HL-60 (cell line): ENCODE data around the gene ZNF862.

ENCODE experiments used
- DNase-seq, 2 experiments: peaks; one replicate each; pipeline ENCODE4 v3.0.0-alpha.2; 2010 to 2020; ENCODE audit warnings: low read depth in 1 of 2, low spot score in 1 of 2
- H3K27ac ChIP-seq: fragments of 250-450 bp; sonication (Bioruptor Pico); replicated peaks from 2 replicates; pipeline ENCODE4 v1.5.1; 2020; ENCODE audit warnings: mild to moderate bottlenecking, moderate library complexity
- H3K27me3 ChIP-seq: fragments of 250-450 bp; sonication (Bioruptor Pico); 2 replicates; pipeline ENCODE4 v1.5.1; 2021; ENCODE audit warnings: mild to moderate bottlenecking, moderate library complexity; ENCODE audit not compliant: insufficient read depth, poor library complexity, severe bottlenecking
- H3K4me3 ChIP-seq: replicated peaks from 2 replicates; pipeline ENCODE4 v1.5.1; 2011; ENCODE audit warnings: mild to moderate bottlenecking, control low read depth, low read length; ENCODE audit not compliant: insufficient read depth
- GABPA ChIP-seq: IDR thresholded peaks from 2 replicates; pipeline ENCODE4 v1.6.1; 2012; ENCODE audit warnings: low read depth
- POLR2AphosphoS5 ChIP-seq: IDR thresholded peaks from 2 replicates; pipeline ENCODE4 v1.6.1; 2012; ENCODE audit warnings: low read depth
- SPI1 ChIP-seq: IDR thresholded peaks from 2 replicates; pipeline ENCODE4 v1.6.1; 2012; ENCODE audit warnings: low read depth, mild to moderate bottlenecking, borderline replicate concordance
- TF ChIP-seq, protein P1 (sequence below): IDR thresholded peaks from one replicate; pipeline ENCODE4 v1.5.1; 2011; ENCODE audit warnings: low read length, control low read depth, inconsistent platforms; ENCODE audit not compliant: insufficient read depth
- TF ChIP-seq, protein P2 (sequence below): IDR thresholded peaks from 2 replicates; pipeline ENCODE4 v1.6.1; 2012; ENCODE audit warnings: low read depth; ENCODE audit not compliant: insufficient replicate concordance

The ZNF862 gene

DNA sequence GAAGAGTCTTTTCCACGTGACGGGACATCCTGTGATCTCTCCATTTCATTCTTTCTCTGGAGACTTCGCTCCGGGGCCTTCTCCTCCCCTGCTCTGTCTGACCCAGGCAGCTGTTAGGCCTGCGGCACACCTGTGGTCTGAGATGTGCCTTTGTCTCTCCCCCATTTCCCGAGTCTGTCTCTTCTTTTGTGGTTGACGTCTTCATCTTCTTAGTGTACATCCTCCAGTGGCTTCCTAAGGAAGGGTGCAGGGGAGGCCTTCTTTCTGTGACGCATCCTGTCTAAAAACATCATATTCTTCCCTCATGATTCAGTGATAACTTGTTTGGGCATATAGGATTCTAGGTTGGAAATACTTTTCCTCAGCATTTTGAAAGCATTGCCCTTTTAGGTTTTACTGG lies 18.4 kb downstream of the ZNF862 start:
- Histone ChIP-seq H3K4me3 (no peak overlapping the region), H3K27me3 (no peaks in the 10 kb centered on the region), H3K27ac (no peak overlapping the region)
- TF ChIP-seq, protein P1, sequence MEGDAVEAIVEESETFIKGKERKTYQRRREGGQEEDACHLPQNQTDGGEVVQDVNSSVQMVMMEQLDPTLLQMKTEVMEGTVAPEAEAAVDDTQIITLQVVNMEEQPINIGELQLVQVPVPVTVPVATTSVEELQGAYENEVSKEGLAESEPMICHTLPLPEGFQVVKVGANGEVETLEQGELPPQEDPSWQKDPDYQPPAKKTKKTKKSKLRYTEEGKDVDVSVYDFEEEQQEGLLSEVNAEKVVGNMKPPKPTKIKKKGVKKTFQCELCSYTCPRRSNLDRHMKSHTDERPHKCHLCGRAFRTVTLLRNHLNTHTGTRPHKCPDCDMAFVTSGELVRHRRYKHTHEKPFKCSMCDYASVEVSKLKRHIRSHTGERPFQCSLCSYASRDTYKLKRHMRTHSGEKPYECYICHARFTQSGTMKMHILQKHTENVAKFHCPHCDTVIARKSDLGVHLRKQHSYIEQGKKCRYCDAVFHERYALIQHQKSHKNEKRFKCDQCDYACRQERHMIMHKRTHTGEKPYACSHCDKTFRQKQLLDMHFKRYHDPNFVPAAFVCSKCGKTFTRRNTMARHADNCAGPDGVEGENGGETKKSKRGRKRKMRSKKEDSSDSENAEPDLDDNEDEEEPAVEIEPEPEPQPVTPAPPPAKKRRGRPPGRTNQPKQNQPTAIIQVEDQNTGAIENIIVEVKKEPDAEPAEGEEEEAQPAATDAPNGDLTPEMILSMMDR = no peak
- TF ChIP-seq, protein P2, sequence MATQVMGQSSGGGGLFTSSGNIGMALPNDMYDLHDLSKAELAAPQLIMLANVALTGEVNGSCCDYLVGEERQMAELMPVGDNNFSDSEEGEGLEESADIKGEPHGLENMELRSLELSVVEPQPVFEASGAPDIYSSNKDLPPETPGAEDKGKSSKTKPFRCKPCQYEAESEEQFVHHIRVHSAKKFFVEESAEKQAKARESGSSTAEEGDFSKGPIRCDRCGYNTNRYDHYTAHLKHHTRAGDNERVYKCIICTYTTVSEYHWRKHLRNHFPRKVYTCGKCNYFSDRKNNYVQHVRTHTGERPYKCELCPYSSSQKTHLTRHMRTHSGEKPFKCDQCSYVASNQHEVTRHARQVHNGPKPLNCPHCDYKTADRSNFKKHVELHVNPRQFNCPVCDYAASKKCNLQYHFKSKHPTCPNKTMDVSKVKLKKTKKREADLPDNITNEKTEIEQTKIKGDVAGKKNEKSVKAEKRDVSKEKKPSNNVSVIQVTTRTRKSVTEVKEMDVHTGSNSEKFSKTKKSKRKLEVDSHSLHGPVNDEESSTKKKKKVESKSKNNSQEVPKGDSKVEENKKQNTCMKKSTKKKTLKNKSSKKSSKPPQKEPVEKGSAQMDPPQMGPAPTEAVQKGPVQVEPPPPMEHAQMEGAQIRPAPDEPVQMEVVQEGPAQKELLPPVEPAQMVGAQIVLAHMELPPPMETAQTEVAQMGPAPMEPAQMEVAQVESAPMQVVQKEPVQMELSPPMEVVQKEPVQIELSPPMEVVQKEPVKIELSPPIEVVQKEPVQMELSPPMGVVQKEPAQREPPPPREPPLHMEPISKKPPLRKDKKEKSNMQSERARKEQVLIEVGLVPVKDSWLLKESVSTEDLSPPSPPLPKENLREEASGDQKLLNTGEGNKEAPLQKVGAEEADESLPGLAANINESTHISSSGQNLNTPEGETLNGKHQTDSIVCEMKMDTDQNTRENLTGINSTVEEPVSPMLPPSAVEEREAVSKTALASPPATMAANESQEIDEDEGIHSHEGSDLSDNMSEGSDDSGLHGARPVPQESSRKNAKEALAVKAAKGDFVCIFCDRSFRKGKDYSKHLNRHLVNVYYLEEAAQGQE = no peak
- TF ChIP-seq GABPA = no peak
- TF ChIP-seq SPI1 = no peak
- no peak for TF ChIP-seq POLR2AphosphoS5
- DNase-seq = no peak

DNA sequence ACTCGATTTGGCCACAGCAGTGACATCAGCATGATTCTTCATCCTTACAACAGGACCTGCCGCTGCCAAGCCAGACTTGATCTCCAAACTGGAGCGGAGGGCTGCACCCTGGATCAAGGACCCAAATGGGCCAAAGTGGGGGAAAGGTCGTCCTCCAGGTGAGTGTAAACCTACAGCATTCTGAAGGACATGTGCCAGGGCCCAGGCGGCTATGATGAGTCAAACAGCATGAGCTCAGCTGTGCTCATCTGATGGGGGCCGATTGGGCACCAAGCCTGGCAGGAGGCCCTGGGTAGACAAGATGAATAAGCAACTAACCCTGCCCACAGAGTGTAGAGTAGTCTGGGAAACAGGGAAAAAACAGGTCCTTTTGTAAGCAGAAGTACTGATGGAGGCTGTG lies 21.2 kb downstream of the ZNF862 start:
- DNase-seq = no peak
- H3K27me3 ChIP-seq = no peaks in the 10 kb centered on the region
- no peak for TF ChIP-seq GABPA
- H3K4me3 ChIP-seq = no peak overlapping the region
- no peak overlapping the region for H3K27ac ChIP-seq

DNA sequence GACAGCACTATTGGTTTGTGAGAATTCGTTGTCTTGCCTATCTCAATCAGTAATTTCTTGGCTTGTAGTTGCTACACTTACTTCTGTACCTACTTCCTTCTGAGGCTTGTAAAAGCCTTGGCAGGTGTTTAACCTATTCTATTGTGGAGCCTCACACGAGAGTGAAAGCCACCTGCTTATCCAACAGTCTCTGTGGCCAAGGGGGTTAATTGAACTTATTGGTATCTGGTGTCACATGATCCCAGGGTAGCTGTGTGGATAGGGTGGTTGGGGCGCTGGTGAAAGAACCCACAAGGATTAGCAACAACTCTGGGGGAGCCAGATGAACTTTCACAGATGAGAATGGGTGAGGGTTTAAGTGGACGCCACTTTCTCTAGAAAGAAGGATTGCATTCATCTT lies 21.7 kb downstream of the ZNF862 start:
- Histone ChIP-seq H3K27me3 (no peaks in the 10 kb centered on the region), H3K27ac (no peak overlapping the region), H3K4me3 (no peak overlapping the region)
- TF ChIP-seq GABPA (no peak), SPI1 (no peak), POLR2AphosphoS5 (no peak)
- TF ChIP-seq, protein P1 = no peak
- TF ChIP-seq, protein P2 = no peak
- no peak for DNase-seq

DNA sequence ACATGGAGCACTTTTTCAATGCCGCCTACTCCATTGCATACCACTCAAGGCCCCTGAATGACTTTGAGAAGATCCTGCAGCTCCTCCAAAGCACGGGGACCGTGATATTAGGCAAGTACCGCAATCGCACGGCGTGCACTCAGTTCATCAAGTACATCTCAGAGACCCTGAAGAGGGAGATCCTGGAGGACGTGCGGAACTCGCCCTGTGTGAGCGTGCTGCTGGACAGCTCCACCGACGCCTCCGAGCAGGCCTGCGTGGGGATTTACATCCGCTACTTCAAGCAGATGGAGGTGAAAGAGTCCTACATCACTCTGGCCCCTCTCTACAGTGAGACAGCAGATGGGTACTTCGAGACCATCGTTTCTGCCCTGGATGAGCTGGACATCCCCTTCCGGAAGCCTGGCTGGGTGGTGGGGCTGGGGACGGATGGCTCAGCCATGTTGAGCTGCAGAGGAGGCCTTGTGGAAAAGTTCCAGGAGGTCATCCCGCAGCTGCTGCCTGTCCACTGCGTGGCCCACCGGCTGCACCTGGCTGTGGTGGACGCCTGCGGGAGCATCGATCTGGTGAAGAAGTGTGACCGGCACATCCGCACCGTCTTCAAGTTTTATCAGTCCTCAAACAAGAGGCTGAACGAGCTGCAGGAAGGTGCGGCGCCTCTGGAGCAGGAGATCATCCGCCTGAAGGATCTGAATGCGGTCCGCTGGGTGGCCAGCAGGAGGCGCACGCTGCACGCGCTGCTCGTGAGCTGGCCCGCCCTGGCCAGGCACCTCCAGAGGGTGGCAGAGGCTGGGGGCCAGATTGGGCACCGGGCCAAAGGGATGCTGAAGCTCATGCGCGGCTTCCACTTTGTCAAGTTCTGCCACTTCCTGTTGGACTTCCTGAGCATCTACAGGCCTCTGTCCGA lies 22.9 kb downstream of the ZNF862 start:
- H3K27me3 ChIP-seq = no peaks in the 10 kb centered on the region
- TF ChIP-seq, protein P2 = peak; percentile 44
- TF ChIP-seq POLR2AphosphoS5 = no peak
- H3K27ac ChIP-seq = no peak overlapping the region
- H3K4me3 ChIP-seq = no peak overlapping the region
- no peak for DNase-seq
